K562 (cell line): ENCODE data around the gene RPL35. TPM values are rescaled to one million over a fixed set of nuclear protein-coding genes. Genes with fewer than 3 reads are reported as not detected.
A peak's percentile ranks its signal among the peaks of the same experiment; 100 is the strongest.

Source experiments
- ATAC-seq: fragments of 200-7000 bp; cut with Tn5 transposase; 3 replicates; pipeline ENCODE4 v1.9.1; 2020; ENCODE audit warnings: moderate library complexity
- BruUV-seq: library from RNA; stranded (reverse); fragments of 400-500 nt; replicated peaks from 2 replicates; lab custom pipeline; 2021; lab: Mats Ljungman, UMichigan
- CTCF ChIA-PET: fragments of 300-600 bp; formaldehyde crosslinking; extraction: SDS; loops from one replicate; lab custom pipeline; 2021; ENCODE audit warnings: low intra/inter-chr PET ratio; lab: Yijun Ruan, JAX
- POLR2A ChIA-PET: fragments of 300-600, 350-650 bp; sonication (Branson Sonifier 250); formaldehyde crosslinking; extraction: SDS; loops from one replicate; lab custom pipeline; 2021; ENCODE audit warnings: antibody characterized with exemption, inconsistent platforms; lab: Yijun Ruan, JAX
- DNase-seq, 4 experiments: peaks; one replicate each; pipeline versions ENCODE4 v3.0.0 to v3.0.0-alpha.2; 2011 to 2018; ENCODE audit warnings: low spot score in 3 of 4, mixed read lengths in 3 of 4; ENCODE audit errors: extremely low read depth in 1 of 4
- FAIRE-seq: peaks from 2 replicates; lab custom pipeline; 2011; peaks lifted over from hg19 to GRCh38; lab: Jason Lieb, UNC
- H2AFZ ChIP-seq: 2 replicates; pipeline ENCODE4 v1.6.0; 2011; ENCODE audit warnings: low read depth, low read length, control low read depth, inconsistent platforms
- H3K27ac ChIP-seq: fragments of 200-600 bp; 3 replicates; pipeline ENCODE4 v1.8.0; 2011; ENCODE audit warnings: low read depth, mild to moderate bottlenecking, control low read depth, inconsistent platforms, low read length, moderate library complexity, mixed read lengths; ENCODE audit errors: extremely low read depth
- H3K27me3 ChIP-seq, 2 experiments: fragments of 300-600 bp in 1 of 2; 2 replicates in 1 of 2; 3 replicates in 1 of 2; pipeline versions ENCODE4 v1.6.0 to v1.8.0; 2011; ENCODE audit warnings: inconsistent platforms in 2 of 2, low read length in 2 of 2, mild to moderate bottlenecking in 1 of 2, mixed read lengths in 1 of 2, moderate library complexity in 1 of 2; ENCODE audit not compliant: control insufficient read depth in 2 of 2, insufficient read depth in 2 of 2
- H3K36me3 ChIP-seq: fragments of 300-600 bp; 3 replicates; pipeline ENCODE4 v1.8.0; 2011; ENCODE audit warnings: mild to moderate bottlenecking, low read length, inconsistent platforms; ENCODE audit not compliant: control insufficient read depth, insufficient read depth
- H3K4me1 ChIP-seq, 2 experiments: fragments of 200-600 bp in 1 of 2; replicated peaks in 1 of 2; 2 replicates in 1 of 2; 3 replicates in 1 of 2; pipeline versions ENCODE4 v1.5.1 to v1.8.0; 2011; ENCODE audit warnings: inconsistent platforms in 2 of 2, low read length in 2 of 2, mild to moderate bottlenecking in 1 of 2, mixed read lengths in 1 of 2, moderate library complexity in 1 of 2; ENCODE audit not compliant: control insufficient read depth in 2 of 2, insufficient read depth in 2 of 2
- H3K4me2 ChIP-seq: 2 replicates; pipeline ENCODE4 v1.6.1; 2011; ENCODE audit warnings: low read length, control low read depth, inconsistent platforms, mixed read lengths; ENCODE audit not compliant: insufficient read depth
- H3K4me3 ChIP-seq: fragments of 200-600 bp; sonication (generic), shearing (Covaris generic); 2 replicates; pipeline ENCODE4 v1.5.1; 2016; ENCODE audit warnings: control low read depth, inconsistent platforms
- H3K79me2 ChIP-seq: fragments of 200-600 bp; 3 replicates; pipeline ENCODE4 v1.8.0; 2011; ENCODE audit warnings: low read length, inconsistent platforms; ENCODE audit not compliant: control insufficient read depth, insufficient read depth
- H3K9ac ChIP-seq, 2 experiments: 2 replicates each; pipeline versions ENCODE4 v1.6.0 to v1.6.1; 2011; ENCODE audit warnings: low read depth in 2 of 2, low read length in 2 of 2, control low read depth in 1 of 2, inconsistent platforms in 1 of 2, mild to moderate bottlenecking in 1 of 2, mixed read lengths in 1 of 2; ENCODE audit not compliant: insufficient read depth in 1 of 2
- H3K9me1 ChIP-seq: one replicate; pipeline ENCODE4 v1.6.0; 2011; ENCODE audit warnings: inconsistent platforms, mild to moderate bottlenecking, low read length, moderate library complexity; ENCODE audit not compliant: control insufficient read depth, insufficient read depth
- H3K9me3 ChIP-seq: replicated peaks from 2 replicates; pipeline ENCODE4 v1.5.1; 2011; ENCODE audit warnings: low read depth, low read length, inconsistent platforms; ENCODE audit not compliant: control insufficient read depth, insufficient read depth
- H4K20me1 ChIP-seq: replicated peaks from 2 replicates; pipeline ENCODE4 v1.6.1; 2011; ENCODE audit warnings: low read length, inconsistent platforms, mixed read lengths; ENCODE audit not compliant: control insufficient read depth, insufficient read depth
- CBFA2T3 ChIP-seq: fragments of 450-650 bp; IDR thresholded peaks from 2 replicates; pipeline ENCODE4 v1.6.1; 2017
- HOMEZ ChIP-seq: fragments of 250-450 bp; sonication (Bioruptor Pico); IDR thresholded peaks from 2 replicates; pipeline ENCODE4 v1.4.0; 2020; ENCODE audit warnings: mild to moderate bottlenecking, moderate library complexity
- NKRF ChIP-seq: fragments of 450-650 bp; IDR thresholded peaks from 2 replicates; pipeline ENCODE4 v1.6.1; 2016; ENCODE audit warnings: borderline replicate concordance
- STAT5B ChIP-seq: fragments of 250-450 bp; sonication (Bioruptor Pico); IDR thresholded peaks from 2 replicates; pipeline ENCODE4 v1.8.0; 2021; ENCODE audit warnings: mild to moderate bottlenecking, inconsistent platforms
- ZFX ChIP-seq: sonication (generic); formaldehyde crosslinking; IDR thresholded peaks from 2 replicates; pipeline ENCODE4 v1.8.0; 2022; ENCODE audit warnings: mild to moderate bottlenecking, missing genetic modification reagents, moderate library complexity
- ZNF134 ChIP-seq: fragments of 250-450 bp; sonication (Bioruptor Pico); conservative IDR thresholded peaks from 2 replicates; pipeline ENCODE4 v1.4.0; 2020
- ZNF174 ChIP-seq: fragments of 250-450 bp; sonication (Bioruptor Pico); IDR thresholded peaks from 2 replicates; pipeline ENCODE4 v1.4.0; 2020; ENCODE audit warnings: mild to moderate bottlenecking
- ZZZ3 ChIP-seq: fragments of 450-650 bp; IDR thresholded peaks from 2 replicates; pipeline ENCODE4 v1.6.1; 2016; ENCODE audit warnings: antibody characterized with exemption, mild to moderate bottlenecking, moderate library complexity
- WGBS: fragments of 100-300 bp; shearing (Covaris generic); methylation state at CpG from one replicate; pipeline ENCODE4 v1.1.6; 2016; ENCODE audit warnings: low coverage, mixed read lengths; ENCODE audit not compliant: insufficient coverage; ENCODE audit errors: missing lambda C conversion rate; 5-methylcytosine and 5-hydroxymethylcytosine counted together
- in situ Hi-C: fragments of 300-500 bp; cut with MboI; formaldehyde crosslinking; loops from 4 replicates; pipeline ENCODE4 v1.15.0; 2018; ENCODE audit warnings: inconsistent platforms, mixed read lengths
- intact Hi-C: fragments of 100-400 bp; cut with micrococcal nuclease; formaldehyde crosslinking; loops from 2 replicates; pipeline ENCODE4 v1.14.2; 2022
- polyA plus RNA-seq, 8 experiments: library from polyadenylated mRNA; depleted of rRNA in 4 of 8; stranded (reverse) in 5 of 8; unstranded in 3 of 8; fragments of >200 nt; fragmentation: Nextera tagmentation in 2 of 8; fragmentation: Illumina TruSeq in 1 of 8; extraction: Ambion mirVana in 2 of 8; extraction: Trizol in 1 of 8; gene quantifications; 2 replicates each; pipeline versions ENCODE4 v1.2.1 to v1.2.3, GENCODE V29; 2011 to 2014; ENCODE audit warnings: inconsistent platforms in 1 of 8, missing spikeins in 1 of 8
- total RNA-seq, 7 experiments: library from RNA; depleted of rRNA in 6 of 7; stranded (reverse); fragments of >200 nt in 6 of 7; fragmentation: Illumina TruSeq in 2 of 7; extraction: Trizol in 2 of 7; gene quantifications; 2 replicates each; pipeline versions ENCODE4 v1.2.1 to v1.2.3, GENCODE V29; 2011 to 2021; ENCODE audit warnings: low replicate concordance in 1 of 7

Gene RPL35
- total and polyA plus RNA-seq, 9 of the 15 experiments (the other 6 are each of a cell fraction or from before 2014, with no cell fraction given) = 1,755 to 5,101 (median 3,405) TPM

- Histone ChIP-seq H3K4me2 (no peak overlapping the region), H3K4me3 (no peak overlapping the region), H3K27ac (no peak overlapping the region), H2AFZ (no peak overlapping the region), H3K79me2 (no peaks in the 10 kb centered on the region), H4K20me1 (no peaks in the 10 kb centered on the region), H3K36me3 (no peaks in the 10 kb centered on the region), H3K9me3 (no peaks in the 10 kb centered on the region), H3K27me3 (no peaks in the 10 kb centered on the region), H3K4me1 (peaks cover 8 to 23% of the 10 kb centered on the region in 2 experiments; a peak in 4 of 5 replicates), H3K9ac (peak overlapping the region in 1 of 2 experiments; percentile 68; a peak in 2 of 4 replicates), H3K9me1 (no peaks in the 10 kb centered on the region)
- no peak for TF ChIP-seq ZFX (CRISPR knock-in tag)
- TF ChIP-seq CBFA2T3 = no peak
- no peak for TF ChIP-seq HOMEZ
- no peak for TF ChIP-seq ZZZ3
- no peak for TF ChIP-seq ZNF174 (CRISPR knock-in tag)
- no peak for TF ChIP-seq STAT5B (CRISPR knock-in tag)
- no peak for TF ChIP-seq ZNF134 (CRISPR knock-in tag)
- TF ChIP-seq NKRF = no peak
- no peak for FAIRE-seq
- in situ Hi-C loops = no loop called here
- intact Hi-C loops = no loop called here
- 45% methylated on average over 7 of the region's 7 CpGs for WGBS
- POLR2A ChIA-PET = interaction anchor here (0.6 to 1.3 kb wide), 5 partner anchors 10 to 37 kb away, joined by 3 to 5 read pairs (median 3); partner anchors contain the start of genes ARPC5L and RPL35
- ATAC-seq = no peak
- CTCF ChIA-PET = no interaction called here
- no TSS peak for BruUV-seq
- peak in 1 of 4 experiments; percentile 6 for DNase-seq
These were observed 27.2 kb downstream of the RPL35 start for GRCh38 chr9:124834591-124834990.
